MV-4-11 (cell line): Measurements from ENCODE around the gene NF1.
A peak's percentile ranks its signal among the peaks of the same experiment; 100 is the strongest.

Experiments
- DNase-seq: peaks from one replicate; lab custom pipeline; 2025; lab: John Stamatoyannopoulos, UW

NF1 gene

GRCh38 chr17:31388351-31388750, 293.6 kb downstream of the NF1 start:
- no peak for DNase-seq

- DNase-seq: peak; percentile 11
These were observed 294.2 kb downstream of the NF1 start for GRCh38 chr17:31388770-31389656.

- DNase-seq: no peak
These were observed 295.0 kb downstream of the NF1 start for GRCh38 chr17:31389657-31390381.

- DNase-seq: no peak
These were observed 295.6 kb downstream of the NF1 start for GRCh38 chr17:31390426-31390747.

- DNase-seq: no peak
These were observed 296.1 kb downstream of the NF1 start for GRCh38 chr17:31390748-31391495.

- DNase-seq: no peak
These were observed 296.7 kb downstream of the NF1 start, which contains the start of gene RAB11FIP4 for GRCh38 chr17:31391496-31391949. TSS of gene RAB11FIP4 (plus strand) at chr17:31391675. CDS start at chr17:31391853, 178 bp downstream.

- DNase-seq: no peak
These were observed 297.5 kb downstream of the NF1 start for GRCh38 chr17:31392002-31392855.

- no peak for DNase-seq
These were observed 298.3 kb downstream of the NF1 start for GRCh38 chr17:31392856-31393748.

- no peak for DNase-seq
These were observed 299.0 kb downstream of the NF1 start for GRCh38 chr17:31393749-31394146.

- peak; percentile 49 for DNase-seq
These were observed 299.8 kb downstream of the NF1 start for GRCh38 chr17:31394544-31394943.

- DNase-seq: no peak
These were observed 302.6 kb downstream of the NF1 start for GRCh38 chr17:31397256-31397939.

- no peak for DNase-seq
These were observed 303.9 kb downstream of the NF1 start for GRCh38 chr17:31398381-31399311.

- no peak for DNase-seq
These were observed 305.7 kb downstream of the NF1 start for GRCh38 chr17:31400481-31400950.

GRCh38 chr17:31401456-31402254, 306.9 kb downstream of the NF1 start:
- DNase-seq: no peak

GRCh38 chr17:31404028-31404949, 309.5 kb downstream of the NF1 start:
- peak; percentile 20 for DNase-seq

- DNase-seq: no peak
These were observed 311.2 kb downstream of the NF1 start for GRCh38 chr17:31405890-31406371.
